ENCODE results near the gene HTRA3. TPM values are rescaled to one million over a fixed set of nuclear protein-coding genes. Genes with fewer than 3 reads are reported as not detected.

Gene HTRA3
- total RNA-seq, 1 donor from 2014 or later: 1.2 TPM

GRCh38 chr4:8311101-8312068 lies 41.8 kb downstream of the HTRA3 start:
- DNase-seq: no peak

GRCh38 chr4:8312069-8312445 lies 42.5 kb downstream of the HTRA3 start:
- no peak for DNase-seq

- no peak for DNase-seq
These were observed 43.4 kb downstream of the HTRA3 start for GRCh38 chr4:8312976-8313375.

GRCh38 chr4:8314691-8315255 lies 45.2 kb downstream of the HTRA3 start:
- DNase-seq: no peak

GRCh38 chr4:8315435-8316250 lies 46.1 kb downstream of the HTRA3 start:
- no peak for DNase-seq

- DNase-seq: no peak
These were observed 46.8 kb downstream of the HTRA3 start for GRCh38 chr4:8316251-8316771.

- DNase-seq: no peak
These were observed 47.4 kb downstream of the HTRA3 start for GRCh38 chr4:8316911-8317351.

- no peak for DNase-seq
These were observed 47.9 kb downstream of the HTRA3 start for GRCh38 chr4:8317474-8317873.

GRCh38 chr4:8318509-8318908 lies 49.0 kb downstream of the HTRA3 start:
- no peak for DNase-seq

GRCh38 chr4:8319061-8319460 lies 49.5 kb downstream of the HTRA3 start:
- DNase-seq: no peak

- DNase-seq: no peak
These were observed 50.3 kb downstream of the HTRA3 start for GRCh38 chr4:8319731-8320385.

- DNase-seq: no peak
These were observed 50.8 kb downstream of the HTRA3 start for GRCh38 chr4:8320386-8320750.

GRCh38 chr4:8321220-8321619 lies 51.7 kb downstream of the HTRA3 start:
- no peak for DNase-seq

GRCh38 chr4:8321771-8322170 lies 52.2 kb downstream of the HTRA3 start:
- no peak for DNase-seq

GRCh38 chr4:8322794-8323704 lies 53.5 kb downstream of the HTRA3 start:
- DNase-seq: no peak

- no peak for DNase-seq
These were observed 54.5 kb downstream of the HTRA3 start for GRCh38 chr4:8323947-8324555.

GRCh38 chr4:8324640-8325239 lies 55.2 kb downstream of the HTRA3 start:
- DNase-seq: no peak

GRCh38 chr4:8325291-8325973 lies 55.9 kb downstream of the HTRA3 start:
- DNase-seq: no peak

- no peak for DNase-seq
These were observed 56.7 kb downstream of the HTRA3 start for GRCh38 chr4:8326206-8326605.

- DNase-seq: no peak
These were observed 58.9 kb downstream of the HTRA3 start for GRCh38 chr4:8328456-8328855.

Data from occipital lobe (tissue), 2 donors.